ENCODE measurements around the gene C1QTNF8. TPM values are rescaled to one million over a fixed set of nuclear protein-coding genes. Genes with fewer than 3 reads are reported as not detected.

Gene C1QTNF8
- total RNA-seq, 1 donor: not detected

DNA sequence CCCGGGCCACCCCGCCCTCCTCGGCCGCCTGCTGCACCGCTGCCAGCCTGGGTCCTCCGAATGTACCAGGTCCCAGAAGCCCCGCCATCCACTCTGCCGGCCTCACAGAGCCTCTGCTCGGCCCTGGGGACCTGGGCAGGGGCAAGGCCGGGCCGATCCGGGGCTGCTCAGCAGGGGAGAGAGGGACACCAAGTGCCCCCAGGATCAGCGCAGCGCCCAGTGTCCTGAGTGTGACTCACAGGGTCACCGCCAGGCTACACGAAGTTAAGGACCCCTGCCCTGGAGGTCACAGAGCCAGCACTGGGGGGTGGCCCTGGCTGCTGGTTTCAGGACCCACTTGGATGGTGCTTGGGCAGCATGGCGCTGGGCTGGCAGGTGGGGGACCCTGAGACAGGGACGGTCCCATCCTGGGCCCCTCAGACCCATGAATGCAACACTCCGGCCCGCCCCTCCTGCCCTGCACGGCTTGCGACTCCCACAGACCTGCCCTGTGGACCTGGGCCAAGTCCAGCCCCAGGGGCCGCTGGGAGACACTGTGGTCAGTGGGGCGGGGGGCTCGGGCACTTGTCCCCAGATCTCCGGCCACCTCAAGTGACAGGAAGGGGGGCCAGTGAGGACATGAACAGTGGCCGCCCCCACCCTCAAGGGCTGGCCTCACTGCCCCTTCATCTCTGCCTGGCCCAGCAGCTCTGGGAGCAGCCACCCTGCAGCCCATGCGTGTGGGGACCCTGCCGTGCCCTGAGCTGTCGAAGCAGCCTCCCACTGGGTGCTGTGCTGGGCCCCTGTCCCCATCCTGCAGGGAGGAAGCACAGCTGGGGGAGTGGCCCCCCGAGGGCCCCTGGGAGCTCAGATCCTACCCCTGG, 46.7 kb downstream of the C1QTNF8 start:
- DNase-seq (ENCODE audit: insufficient read length, low spot score, missing footprints): no peak
- Histone ChIP-seq H3K27ac (ENCODE audit: low read depth, low read length) (no peak overlapping the region), H3K4me3 (ENCODE audit: insufficient read depth, low read length) (no peak overlapping the region), H3K27me3 (ENCODE audit: insufficient read depth, low read length) (peaks cover 35% of the 10 kb centered on the region), H3K4me2 (ENCODE audit: insufficient read depth, low read length) (no peak overlapping the region), H3K9me3 (ENCODE audit: low read depth, low read length) (no peaks in the 10 kb centered on the region), H3K79me2 (ENCODE audit: insufficient read depth, low read length) (no peaks in the 10 kb centered on the region), H4K20me1 (ENCODE audit: insufficient read depth, low read length) (no peaks in the 10 kb centered on the region), H3K36me3 (ENCODE audit: insufficient read depth, low read length) (no peaks in the 10 kb centered on the region), H3K4me1 (ENCODE audit: insufficient read depth, low read length) (no peaks in the 10 kb centered on the region), H2AFZ (ENCODE audit: low read length) (no peak overlapping the region)
- TF ChIP-seq, protein P1, sequence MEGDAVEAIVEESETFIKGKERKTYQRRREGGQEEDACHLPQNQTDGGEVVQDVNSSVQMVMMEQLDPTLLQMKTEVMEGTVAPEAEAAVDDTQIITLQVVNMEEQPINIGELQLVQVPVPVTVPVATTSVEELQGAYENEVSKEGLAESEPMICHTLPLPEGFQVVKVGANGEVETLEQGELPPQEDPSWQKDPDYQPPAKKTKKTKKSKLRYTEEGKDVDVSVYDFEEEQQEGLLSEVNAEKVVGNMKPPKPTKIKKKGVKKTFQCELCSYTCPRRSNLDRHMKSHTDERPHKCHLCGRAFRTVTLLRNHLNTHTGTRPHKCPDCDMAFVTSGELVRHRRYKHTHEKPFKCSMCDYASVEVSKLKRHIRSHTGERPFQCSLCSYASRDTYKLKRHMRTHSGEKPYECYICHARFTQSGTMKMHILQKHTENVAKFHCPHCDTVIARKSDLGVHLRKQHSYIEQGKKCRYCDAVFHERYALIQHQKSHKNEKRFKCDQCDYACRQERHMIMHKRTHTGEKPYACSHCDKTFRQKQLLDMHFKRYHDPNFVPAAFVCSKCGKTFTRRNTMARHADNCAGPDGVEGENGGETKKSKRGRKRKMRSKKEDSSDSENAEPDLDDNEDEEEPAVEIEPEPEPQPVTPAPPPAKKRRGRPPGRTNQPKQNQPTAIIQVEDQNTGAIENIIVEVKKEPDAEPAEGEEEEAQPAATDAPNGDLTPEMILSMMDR (IDR thresholded peaks at IDR 0.05; ENCODE audit: extremely low read depth, low read depth, low read length): no peak

DNA sequence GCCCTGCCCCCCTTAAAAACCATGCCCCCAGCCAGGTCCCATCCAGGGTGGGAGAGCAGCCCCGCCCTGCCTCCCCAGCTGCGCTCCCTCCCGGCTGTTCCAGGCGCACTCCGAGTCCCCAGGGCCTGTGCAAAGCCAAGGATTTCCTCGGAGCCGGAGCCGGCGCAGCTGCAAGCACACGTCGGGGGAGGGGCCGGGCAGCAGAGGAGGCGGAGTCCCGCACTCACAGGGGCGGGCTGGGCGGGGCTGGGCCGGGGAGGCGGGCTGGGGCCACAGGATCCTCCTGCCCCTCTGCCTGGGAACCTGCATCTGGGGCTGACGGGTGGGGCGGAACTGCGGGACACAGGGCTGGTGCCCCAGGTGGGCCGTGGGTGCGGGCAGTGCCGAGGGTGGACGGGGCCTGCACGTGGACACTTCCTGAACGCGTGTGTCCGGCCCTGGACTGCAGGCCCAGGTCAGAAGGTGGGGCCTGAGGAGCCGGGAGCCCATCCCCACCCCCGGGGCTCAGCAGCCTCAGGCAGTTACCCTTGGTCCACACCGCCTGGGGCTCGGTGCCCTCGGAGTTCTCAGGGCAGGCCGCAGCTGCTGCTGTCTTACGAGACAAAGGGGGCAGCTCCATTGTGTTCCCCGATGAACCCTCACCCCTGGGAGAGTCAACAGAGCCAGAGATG, 47.5 kb downstream of the C1QTNF8 start:
- no peaks in the 10 kb centered on the region for H3K4me1 ChIP-seq (ENCODE audit: insufficient read depth, low read length)
- H2AFZ ChIP-seq (ENCODE audit: low read length): no peak overlapping the region
- no peak overlapping the region for H3K4me2 ChIP-seq (ENCODE audit: insufficient read depth, low read length)
- H3K9me3 ChIP-seq (ENCODE audit: low read depth, low read length): no peaks in the 10 kb centered on the region
- peaks cover 37% of the 10 kb centered on the region for H3K27me3 ChIP-seq (ENCODE audit: insufficient read depth, low read length)
- H4K20me1 ChIP-seq (ENCODE audit: insufficient read depth, low read length): no peaks in the 10 kb centered on the region
- TF ChIP-seq, protein P1 (IDR thresholded peaks at IDR 0.05; ENCODE audit: extremely low read depth, low read depth, low read length): no peak
- H3K4me3 ChIP-seq (ENCODE audit: insufficient read depth, low read length): no peak overlapping the region
- H3K36me3 ChIP-seq (ENCODE audit: insufficient read depth, low read length): no peaks in the 10 kb centered on the region
- DNase-seq (ENCODE audit: insufficient read length, low spot score, missing footprints): peak; percentile 97
- H3K27ac ChIP-seq (ENCODE audit: low read depth, low read length): no peak overlapping the region
- no peaks in the 10 kb centered on the region for H3K79me2 ChIP-seq (ENCODE audit: insufficient read depth, low read length)

DNA sequence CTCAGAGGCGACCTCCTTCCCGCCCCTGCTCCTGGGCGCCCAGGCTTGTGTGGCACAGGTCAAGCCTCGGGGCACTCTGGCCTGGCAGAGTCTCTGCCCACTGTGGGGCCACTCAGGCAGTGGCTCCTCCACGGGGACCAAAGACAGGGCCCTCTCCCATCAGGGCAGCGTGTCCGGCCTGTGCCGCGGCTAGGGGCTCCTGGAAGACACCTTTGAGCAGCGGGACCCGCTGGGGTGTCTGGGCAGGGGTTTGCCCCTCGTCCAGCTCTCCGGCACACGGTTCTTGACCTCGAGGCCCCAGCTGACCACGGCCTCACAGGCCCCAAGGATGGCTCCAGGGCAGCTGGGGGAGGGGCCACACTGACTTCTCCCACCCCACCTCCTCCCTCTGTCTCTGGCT, 48.2 kb downstream of the C1QTNF8 start:
- Histone ChIP-seq H3K36me3 (ENCODE audit: insufficient read depth, low read length) (no peaks in the 10 kb centered on the region), H3K27ac (ENCODE audit: low read depth, low read length) (no peak overlapping the region), H3K9me3 (ENCODE audit: low read depth, low read length) (no peaks in the 10 kb centered on the region), H3K4me2 (ENCODE audit: insufficient read depth, low read length) (no peak overlapping the region), H3K4me3 (ENCODE audit: insufficient read depth, low read length) (no peak overlapping the region), H2AFZ (ENCODE audit: low read length) (no peak overlapping the region), H4K20me1 (ENCODE audit: insufficient read depth, low read length) (no peaks in the 10 kb centered on the region), H3K27me3 (ENCODE audit: insufficient read depth, low read length) (peaks cover 37% of the 10 kb centered on the region), H3K4me1 (ENCODE audit: insufficient read depth, low read length) (no peaks in the 10 kb centered on the region), H3K79me2 (ENCODE audit: insufficient read depth, low read length) (no peaks in the 10 kb centered on the region)
- DNase-seq (ENCODE audit: insufficient read length, low spot score, missing footprints): no peak
- TF ChIP-seq, protein P1 (IDR thresholded peaks at IDR 0.05; ENCODE audit: extremely low read depth, low read depth, low read length): no peak

DNA sequence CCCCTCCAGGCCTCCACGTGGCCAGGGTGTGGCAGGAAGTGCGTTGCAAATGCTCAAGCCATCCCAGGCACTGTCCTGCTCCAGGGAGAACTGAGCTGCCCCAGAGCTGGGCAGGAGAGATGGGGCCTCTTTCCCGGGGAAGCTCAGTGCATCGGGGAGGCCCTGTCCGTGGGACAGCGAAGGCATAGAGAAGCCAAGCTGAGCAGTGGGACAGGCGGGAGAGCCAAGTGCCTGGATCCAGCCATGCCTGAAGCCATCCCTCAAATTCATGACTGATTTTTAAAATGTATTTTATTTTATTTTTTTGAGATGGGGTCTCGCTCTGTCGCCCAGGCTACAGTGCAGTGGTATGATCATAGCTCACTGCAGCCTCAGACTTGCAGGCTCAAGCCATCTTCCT, 48.9 kb downstream of the C1QTNF8 start:
- TF ChIP-seq, protein P1 (IDR thresholded peaks at IDR 0.05; ENCODE audit: extremely low read depth, low read depth, low read length): no peak
- no peaks in the 10 kb centered on the region for H3K9me3 ChIP-seq (ENCODE audit: low read depth, low read length)
- H3K27ac ChIP-seq (ENCODE audit: low read depth, low read length): no peak overlapping the region
- H3K27me3 ChIP-seq (ENCODE audit: insufficient read depth, low read length): peaks cover 37% of the 10 kb centered on the region
- H4K20me1 ChIP-seq (ENCODE audit: insufficient read depth, low read length): no peaks in the 10 kb centered on the region
- no peak for DNase-seq (ENCODE audit: insufficient read length, low spot score, missing footprints)
- no peaks in the 10 kb centered on the region for H3K79me2 ChIP-seq (ENCODE audit: insufficient read depth, low read length)
- no peak overlapping the region for H2AFZ ChIP-seq (ENCODE audit: low read length)
- no peak overlapping the region for H3K4me2 ChIP-seq (ENCODE audit: insufficient read depth, low read length)
- no peak overlapping the region for H3K4me3 ChIP-seq (ENCODE audit: insufficient read depth, low read length)
- H3K4me1 ChIP-seq (ENCODE audit: insufficient read depth, low read length): no peaks in the 10 kb centered on the region
- H3K36me3 ChIP-seq (ENCODE audit: insufficient read depth, low read length): no peaks in the 10 kb centered on the region
